Adrenal gland (tissue), 5 donors: ENCODE results near the gene TICAM2.

Experiments used
- POLR2A ChIP-seq, 2 donors: fragments of 450-650 bp; IDR thresholded peaks; one replicate each; pipeline ENCODE4 v1.6.1; 2017; ENCODE audit warnings: antibody characterized with exemption in 2 of 2, mild to moderate bottlenecking in 2 of 2, moderate library complexity in 1 of 2
- TF ChIP-seq, protein P1 (sequence below), 6 experiments: fragments of 450-650 bp in 4 of 6; fragments of 200-600 bp in 2 of 6; sonication (generic) in 1 of 6; IDR thresholded peaks; 1 replicate in 5 of 6; 2 replicates in 1 of 6; pipeline versions ENCODE4 v1.5.1 to v1.8.0; 2016 to 2021; ENCODE audit warnings: antibody characterized with exemption in 6 of 6, mild to moderate bottlenecking in 2 of 6, moderate library complexity in 1 of 6
- donor health status: DM: no; HTN: no; CAD: no.

DNA sequence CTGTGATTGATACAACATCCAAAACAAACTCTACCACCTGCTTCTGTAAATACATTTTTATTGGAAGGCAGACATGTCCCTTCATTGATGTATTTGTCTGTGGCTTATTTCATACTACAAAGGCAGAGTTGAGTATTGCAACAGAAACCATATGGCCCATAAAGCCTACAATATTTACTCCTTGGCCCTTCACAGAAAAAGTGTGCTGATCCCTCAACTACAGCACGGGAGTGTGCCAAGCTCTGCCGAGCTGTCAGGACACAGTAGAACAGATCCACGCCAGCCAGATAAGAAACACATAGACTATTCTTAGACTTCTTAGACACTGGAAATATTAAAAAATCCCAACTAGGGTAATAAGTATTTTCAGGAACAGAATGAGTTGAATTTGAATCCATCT lies 13.2 kb downstream of the TICAM2 start:
- no peak for TF ChIP-seq POLR2A (IDR thresholded peaks at IDR 0.05)
- TF ChIP-seq, protein P1, sequence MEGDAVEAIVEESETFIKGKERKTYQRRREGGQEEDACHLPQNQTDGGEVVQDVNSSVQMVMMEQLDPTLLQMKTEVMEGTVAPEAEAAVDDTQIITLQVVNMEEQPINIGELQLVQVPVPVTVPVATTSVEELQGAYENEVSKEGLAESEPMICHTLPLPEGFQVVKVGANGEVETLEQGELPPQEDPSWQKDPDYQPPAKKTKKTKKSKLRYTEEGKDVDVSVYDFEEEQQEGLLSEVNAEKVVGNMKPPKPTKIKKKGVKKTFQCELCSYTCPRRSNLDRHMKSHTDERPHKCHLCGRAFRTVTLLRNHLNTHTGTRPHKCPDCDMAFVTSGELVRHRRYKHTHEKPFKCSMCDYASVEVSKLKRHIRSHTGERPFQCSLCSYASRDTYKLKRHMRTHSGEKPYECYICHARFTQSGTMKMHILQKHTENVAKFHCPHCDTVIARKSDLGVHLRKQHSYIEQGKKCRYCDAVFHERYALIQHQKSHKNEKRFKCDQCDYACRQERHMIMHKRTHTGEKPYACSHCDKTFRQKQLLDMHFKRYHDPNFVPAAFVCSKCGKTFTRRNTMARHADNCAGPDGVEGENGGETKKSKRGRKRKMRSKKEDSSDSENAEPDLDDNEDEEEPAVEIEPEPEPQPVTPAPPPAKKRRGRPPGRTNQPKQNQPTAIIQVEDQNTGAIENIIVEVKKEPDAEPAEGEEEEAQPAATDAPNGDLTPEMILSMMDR (IDR thresholded peaks at IDR 0.05), result no peak
